Heart left ventricle (tissue), 16 donors: ENCODE measurements around the gene INSRR. TPM values are rescaled to one million over a fixed set of nuclear protein-coding genes. Genes with fewer than 3 reads are reported as not detected.

Experiments used
- ATAC-seq, 4 donors: fragments of 200-7000 bp; cut with Tn5 transposase; one replicate each; pipeline ENCODE4 v1.9.1; 2020 to 2022; ENCODE audit warnings: moderate library complexity in 4 of 4, mild to moderate bottlenecking in 3 of 4, moderate number of reproducible peaks in 1 of 4
- DNase-seq, 5 donors: peaks; one replicate each; pipeline ENCODE4 v3.0.0-alpha.2; 2020
- H3K27ac ChIP-seq, 12 donors: fragments of 200-600 bp; sonication (generic) in 4 of 12; one replicate each; pipeline versions ENCODE4 v1.5.0 to v1.8.0; 2016 to 2022; ENCODE audit warnings: mild to moderate bottlenecking in 2 of 12
- H3K27me3 ChIP-seq, 9 donors: fragments of 200-600 bp; sonication (generic) in 2 of 9; one replicate each; pipeline versions ENCODE4 v1.5.1 to v1.8.0; 2016 to 2022; ENCODE audit warnings: mild to moderate bottlenecking in 3 of 9
- H3K36me3 ChIP-seq, 9 donors: fragments of 200-600 bp; sonication (generic) in 2 of 9; one replicate each; pipeline versions ENCODE4 v1.5.0 to v1.8.0; 2018 to 2022; ENCODE audit warnings: mild to moderate bottlenecking in 2 of 9
- H3K4me1 ChIP-seq, 12 donors: fragments of 200-600 bp; sonication (generic) in 4 of 12; one replicate each; pipeline versions ENCODE4 v1.5.0 to v1.8.0; 2016 to 2022; ENCODE audit warnings: mild to moderate bottlenecking in 3 of 12
- H3K4me3 ChIP-seq, 12 donors: fragments of 200-600 bp; sonication (generic) in 4 of 12; one replicate each; pipeline versions ENCODE4 v1.5.0 to v1.8.0; 2017 to 2022; ENCODE audit warnings: mild to moderate bottlenecking in 9 of 12, moderate library complexity in 4 of 12
- H3K9me3 ChIP-seq, 12 donors: fragments of 200-600 bp; sonication (generic) in 4 of 12; one replicate each; pipeline versions ENCODE4 v1.5.0 to v1.8.0; 2016 to 2022; ENCODE audit warnings: mild to moderate bottlenecking in 1 of 12
- POLR2A ChIP-seq, 2 donors: fragments of 450-650 bp; IDR thresholded peaks; one replicate each; pipeline ENCODE4 v1.6.1; 2017; ENCODE audit warnings: antibody characterized with exemption in 2 of 2, mild to moderate bottlenecking in 2 of 2, moderate library complexity in 2 of 2
- WGBS, 4 donors: extraction: QIAGEN DNeasy Blood & Tissue Kit in 2 of 4; methylation state at CpG; one replicate each; pipeline versions ENCODE4 v1.1.5 to v1.1.7; 2013 to 2018; 5-methylcytosine and 5-hydroxymethylcytosine counted together
- intact Hi-C, 10 donors: fragments of 100-400 bp; cut with DNase I; formaldehyde crosslinking; loops; one replicate each; pipeline versions ENCODE4 v1.11.1 to v1.14.2; 2022
- polyA plus RNA-seq, 2 donors: library from polyadenylated mRNA; stranded (reverse); fragments of 200-250 nt; gene quantifications; one replicate each; pipeline ENCODE4 v1.2.3, GENCODE V29; 2013
- total RNA-seq, 9 donors: library from RNA; depleted of rRNA in 2 of 9; stranded (reverse); fragments of >200 nt in 2 of 9; fragmentation: NEBNext Ultra II Directional in 3 of 9; extraction: Animal tissue kit (Norgen Biotek cat#: 25700) in 3 of 9; gene quantifications; one replicate each; pipeline versions ENCODE4 v1.1.0 to v1.2.4, GENCODE V29; 2016 to 2023
- TF ChIP-seq, protein P1 (sequence below), 12 donors: fragments of 200-600 bp; sonication (generic) in 4 of 12; IDR thresholded peaks; one replicate each; pipeline versions ENCODE4 v1.5.0 to v1.8.0; 2018 to 2022; ENCODE audit warnings: antibody characterized with exemption in 12 of 12, mild to moderate bottlenecking in 5 of 12
- donor health status: ischemic (EF 13 %, LVEDD 7.1; RV severe dilation, severe dysfunction).
- donor health status: healthy with polysubstance abuse.
- donor health status: DM: no; HTN: yes; CAD: no.
- donor health status: DM: no; HTN: no; CAD: no.
- donor health status: ischemic (EF 25% LVEDD 6.9; RV normal size, moderate dysfunction).
- donor health status: ischemic (EF 25% LVEDD 5.7; RV mildly dilated, moderate dysfunction).
- donor health status: healthy.
- donor health status: DM: yes; HTN: yes; CAD: no.
- donor health status: ischemic (EF 35%, LVEDD 5.7; RV mildly dilated, moderate dysfunction).
- donor health status: nonischemic (EF 11% LVEDD 7.7; RV severe dilation, severe dysfunction).
- donor health status: DM: yes; HTN: yes; CAD: no.
- donor health status: PGD.
- donor health status: ischemic (EF 29% LVEDD 5.4; RV normal size, mild dysfunction).
- donor health status: nonischemic (EF 23%, LVEDD 6.1; RV moderate dilation, normal function).

The INSRR gene
- total and polyA plus RNA-seq, 11 donors: 0.07 to 0.42 (median 0.12) TPM; not detected in 3

GRCh38 chr1:156848461-156849150 lies 10.3 kb downstream of the INSRR start:
- DNase-seq: no peak
- no peak overlapping the region for H3K4me3 ChIP-seq
- WGBS, 4 donors: 17 to 60% (median 30%) methylated on average over 6 to 36 of the region's 36 CpGs
- H3K27ac ChIP-seq: no peak overlapping the region
- H3K9me3 ChIP-seq: no peaks in the 10 kb centered on the region
- no peak for ATAC-seq
- H3K4me1 ChIP-seq: peaks cover 0 to 24% (median 8%) of the 10 kb centered on the region in 12 donors
- no peak for TF ChIP-seq POLR2A (IDR thresholded peaks at IDR 0.05)
- TF ChIP-seq, protein P1, sequence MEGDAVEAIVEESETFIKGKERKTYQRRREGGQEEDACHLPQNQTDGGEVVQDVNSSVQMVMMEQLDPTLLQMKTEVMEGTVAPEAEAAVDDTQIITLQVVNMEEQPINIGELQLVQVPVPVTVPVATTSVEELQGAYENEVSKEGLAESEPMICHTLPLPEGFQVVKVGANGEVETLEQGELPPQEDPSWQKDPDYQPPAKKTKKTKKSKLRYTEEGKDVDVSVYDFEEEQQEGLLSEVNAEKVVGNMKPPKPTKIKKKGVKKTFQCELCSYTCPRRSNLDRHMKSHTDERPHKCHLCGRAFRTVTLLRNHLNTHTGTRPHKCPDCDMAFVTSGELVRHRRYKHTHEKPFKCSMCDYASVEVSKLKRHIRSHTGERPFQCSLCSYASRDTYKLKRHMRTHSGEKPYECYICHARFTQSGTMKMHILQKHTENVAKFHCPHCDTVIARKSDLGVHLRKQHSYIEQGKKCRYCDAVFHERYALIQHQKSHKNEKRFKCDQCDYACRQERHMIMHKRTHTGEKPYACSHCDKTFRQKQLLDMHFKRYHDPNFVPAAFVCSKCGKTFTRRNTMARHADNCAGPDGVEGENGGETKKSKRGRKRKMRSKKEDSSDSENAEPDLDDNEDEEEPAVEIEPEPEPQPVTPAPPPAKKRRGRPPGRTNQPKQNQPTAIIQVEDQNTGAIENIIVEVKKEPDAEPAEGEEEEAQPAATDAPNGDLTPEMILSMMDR (IDR thresholded peaks at IDR 0.05): no peak
- intact Hi-C loops: no loop called here
- H3K36me3 ChIP-seq: no peaks in the 10 kb centered on the region
- H3K27me3 ChIP-seq: peaks cover 6 to 59% (median 31%) of the 10 kb centered on the region in 9 donors

DNA sequence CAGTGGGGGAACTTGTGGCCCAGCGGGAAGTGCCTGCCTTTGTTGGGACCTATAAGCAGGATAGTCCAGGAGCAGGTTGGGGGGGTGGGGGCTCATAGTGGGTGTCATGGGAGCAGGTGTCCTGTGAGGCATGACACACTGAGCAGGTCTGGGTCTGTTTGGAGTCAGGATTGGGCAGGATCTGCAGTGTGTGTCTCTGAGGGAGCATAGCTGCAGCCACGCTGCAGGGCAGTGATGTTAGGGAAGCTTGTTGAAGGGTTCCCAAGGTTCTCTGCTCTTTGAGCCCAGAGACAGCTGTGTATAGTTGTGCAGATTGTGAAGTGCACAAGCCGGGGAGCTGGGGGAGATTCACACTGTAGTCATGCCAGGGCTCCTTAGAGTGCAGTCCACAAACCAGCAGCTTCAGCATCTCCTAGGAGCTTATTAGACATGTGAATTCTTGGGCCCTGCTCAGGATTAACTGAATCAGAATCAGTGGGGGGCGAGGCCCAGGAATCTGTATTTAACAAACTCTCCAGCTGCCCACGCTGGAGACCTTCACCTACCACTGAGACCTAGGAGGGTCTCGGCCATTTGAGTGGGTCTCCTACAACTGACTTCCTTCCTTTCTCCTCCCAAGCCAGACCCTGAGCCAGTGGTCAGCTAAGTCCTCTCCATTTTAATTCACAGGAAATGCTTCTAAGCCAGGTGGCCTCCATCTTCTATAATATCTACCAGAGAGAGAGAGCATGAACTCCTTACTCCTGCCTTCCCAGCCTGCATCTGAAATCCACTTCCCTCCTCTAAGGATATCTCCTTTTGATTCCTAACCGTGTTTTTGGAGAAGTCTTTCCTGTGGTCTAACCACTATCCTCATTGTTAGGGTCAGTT lies 11.1 kb downstream of the INSRR start:
- H3K9me3 ChIP-seq: no peaks in the 10 kb centered on the region
- 68 to 82% (median 73%) methylated on average over 6 to 7 of the region's 7 CpGs for WGBS, 4 donors
- TF ChIP-seq, protein P1 (IDR thresholded peaks at IDR 0.05): no peak
- no peak for TF ChIP-seq POLR2A (IDR thresholded peaks at IDR 0.05)
- intact Hi-C loops: no loop called here
- peaks cover 0 to 24% (median 8%) of the 10 kb centered on the region in 12 donors for H3K4me1 ChIP-seq
- H3K4me3 ChIP-seq: no peak overlapping the region
- no peaks in the 10 kb centered on the region for H3K36me3 ChIP-seq
- no peak overlapping the region for H3K27ac ChIP-seq
- H3K27me3 ChIP-seq: peaks cover 6 to 65% (median 33%) of the 10 kb centered on the region in 9 donors
- ATAC-seq (no peak), DNase-seq (no peak)

- DNase-seq (no peak), ATAC-seq (no peak)
- no peak overlapping the region for H3K4me3 ChIP-seq
- 88 to 98% (median 91%) methylated on average over 3 to 5 of the region's 5 CpGs for WGBS, 4 donors
- H3K9me3 ChIP-seq: no peaks in the 10 kb centered on the region
- no peaks in the 10 kb centered on the region for H3K36me3 ChIP-seq
- no peak overlapping the region for H3K27ac ChIP-seq
- peaks cover 6 to 65% (median 33%) of the 10 kb centered on the region in 9 donors for H3K27me3 ChIP-seq
- peaks cover 0 to 12% (median 2%) of the 10 kb centered on the region in 12 donors for H3K4me1 ChIP-seq
- TF ChIP-seq, protein P1 (IDR thresholded peaks at IDR 0.05): no peak
- TF ChIP-seq POLR2A (IDR thresholded peaks at IDR 0.05): no peak
- intact Hi-C loops: no loop called here
Observed at GRCh38 chr1:156846643-156847042, 12.3 kb downstream of the INSRR start.

DNA sequence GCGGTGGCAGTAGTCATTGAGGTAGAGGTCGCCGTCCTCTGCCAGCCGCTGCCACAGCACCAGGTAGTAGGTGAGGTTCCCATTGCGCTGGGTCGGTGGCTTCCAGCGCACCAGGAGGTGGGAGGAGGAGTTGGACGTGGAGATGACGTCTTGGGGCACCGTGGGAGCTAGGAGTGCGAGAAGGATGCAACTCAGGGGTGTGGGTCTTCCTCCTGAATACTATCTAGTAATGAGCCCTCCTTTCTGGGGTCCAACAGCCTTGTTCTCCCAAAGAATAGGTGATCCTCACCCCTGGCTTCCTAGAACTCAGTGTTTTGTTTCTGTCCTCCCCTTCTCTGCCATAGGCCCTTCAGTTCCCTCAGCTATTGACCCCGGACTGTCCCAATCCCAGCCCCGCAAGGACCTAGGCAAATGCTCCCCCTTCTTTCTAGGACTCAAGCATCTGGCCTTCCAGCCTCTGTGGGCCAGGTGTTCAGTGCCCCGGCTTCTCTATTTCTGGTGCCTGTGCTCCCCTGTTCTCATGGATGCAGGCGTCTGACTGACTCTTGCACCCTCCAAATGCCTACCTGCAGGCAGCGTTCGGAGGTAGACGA lies 12.9 kb downstream of the INSRR start:
- H3K4me3 ChIP-seq: no peak overlapping the region
- H3K27me3 ChIP-seq: peaks cover 6 to 65% (median 33%) of the 10 kb centered on the region in 9 donors
- TF ChIP-seq POLR2A (IDR thresholded peaks at IDR 0.05): no peak
- TF ChIP-seq, protein P1 (IDR thresholded peaks at IDR 0.05): no peak
- intact Hi-C loops: no loop called here
- WGBS, 4 donors: 47 to 61% (median 50%) methylated on average over 17 to 18 of the region's 18 CpGs
- ATAC-seq (no peak), DNase-seq (no peak)
- no peak overlapping the region for H3K27ac ChIP-seq
- no peaks in the 10 kb centered on the region for H3K36me3 ChIP-seq
- no peaks in the 10 kb centered on the region for H3K9me3 ChIP-seq
- peaks cover 0 to 10% (median 2%) of the 10 kb centered on the region in 12 donors for H3K4me1 ChIP-seq
